Islet precursor cell (in vitro differentiated cells): ENCODE results near the gene KRTAP20-3.

ENCODE experiments used
- DNase-seq: peaks from one replicate; pipeline ENCODE4 v3.0.0-alpha.2; 2018

KRTAP20-3 gene

DNA sequence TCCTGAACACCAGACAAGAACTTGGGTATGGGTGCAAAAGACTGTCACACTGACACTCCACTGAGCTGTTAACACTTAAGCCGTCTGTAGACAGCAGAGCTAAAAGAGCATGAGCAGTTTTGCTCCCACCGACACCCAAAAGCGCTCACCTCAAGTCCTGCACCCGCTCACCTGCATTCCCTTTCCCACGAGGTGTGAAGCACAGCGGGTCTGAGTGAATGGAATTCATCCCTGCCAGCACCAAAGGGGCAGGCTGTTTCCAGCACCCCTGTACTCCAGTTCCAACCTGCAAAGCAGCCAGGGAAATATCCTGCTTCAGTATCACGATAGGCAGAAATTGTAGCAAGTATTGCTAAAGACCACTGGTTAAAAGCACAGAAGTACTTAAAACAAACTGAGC is 47.2 kb downstream of the KRTAP20-3 start:
- no peak for DNase-seq
